Measurements from ENCODE around the gene DIAPH3. TPM values are rescaled to one million over a fixed set of nuclear protein-coding genes. Genes with fewer than 3 reads are reported as not detected.
A peak's percentile ranks its signal among the peaks of the same experiment; 100 is the strongest.

The DIAPH3 gene
- total and polyA plus RNA-seq, 9 donors, result 4.3 to 12.4 (median 7.9) TPM

- Histone ChIP-seq H3K4me3 (ENCODE audit: low read length) (no peak overlapping the region), H3K27me3 (ENCODE audit: control insufficient read depth, insufficient read depth, low read length) (no peaks in the 10 kb centered on the region), H3K27ac (ENCODE audit: low read length) (no peak overlapping the region), H3K36me3 (ENCODE audit: control insufficient read depth, insufficient read depth, low read length) (peaks cover 2% of the 10 kb centered on the region), H3K9me3 (replicated peaks; ENCODE audit: control insufficient read depth, low read depth, low read length) (no peaks in the 10 kb centered on the region), H3K4me1 (ENCODE audit: control insufficient read depth, insufficient read depth, low read length) (peaks cover 14% of the 10 kb centered on the region)
- DNase-seq, result no peak
- 100% methylated on average over 6 of the region's 7 CpGs for WGBS (ENCODE audit: insufficient coverage)
These were observed 500.0 kb downstream of the DIAPH3 start for GRCh38 chr13:59663707-59664106.

DNA sequence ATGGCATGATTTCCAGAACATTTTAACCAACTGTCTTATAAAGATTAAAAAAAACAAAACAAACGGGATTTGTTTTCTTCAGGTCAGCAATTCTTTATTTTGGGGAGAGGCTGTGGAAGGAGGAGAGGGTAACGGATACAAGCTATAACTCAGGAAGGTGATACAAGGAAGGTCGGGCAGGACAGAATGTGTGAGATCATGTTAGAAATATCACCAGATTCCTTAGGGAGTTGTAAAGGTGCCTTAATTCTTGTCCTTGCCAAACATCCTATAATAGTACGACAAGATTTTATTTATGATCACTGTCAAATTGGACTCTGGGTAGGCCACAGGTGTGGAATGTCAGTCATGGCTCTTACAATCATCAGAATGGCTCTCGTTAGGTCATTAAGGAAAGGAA lies 503.1 kb downstream of the DIAPH3 start:
- H3K4me1 ChIP-seq (ENCODE audit: control insufficient read depth, insufficient read depth, low read length), result peaks cover 18% of the 10 kb centered on the region
- no peaks in the 10 kb centered on the region for H3K9me3 ChIP-seq (replicated peaks; ENCODE audit: control insufficient read depth, low read depth, low read length)
- no peaks in the 10 kb centered on the region for H3K27me3 ChIP-seq (ENCODE audit: control insufficient read depth, insufficient read depth, low read length)
- H3K4me3 ChIP-seq (ENCODE audit: low read length), result no peak overlapping the region
- H3K27ac ChIP-seq (ENCODE audit: low read length), result peak overlapping the region; percentile 87
- DNase-seq, result no peak
- H3K36me3 ChIP-seq (ENCODE audit: control insufficient read depth, insufficient read depth, low read length), result peaks cover 2% of the 10 kb centered on the region
- 40% methylated on average over 1 of the region's 5 CpGs for WGBS (ENCODE audit: insufficient coverage)

DNA sequence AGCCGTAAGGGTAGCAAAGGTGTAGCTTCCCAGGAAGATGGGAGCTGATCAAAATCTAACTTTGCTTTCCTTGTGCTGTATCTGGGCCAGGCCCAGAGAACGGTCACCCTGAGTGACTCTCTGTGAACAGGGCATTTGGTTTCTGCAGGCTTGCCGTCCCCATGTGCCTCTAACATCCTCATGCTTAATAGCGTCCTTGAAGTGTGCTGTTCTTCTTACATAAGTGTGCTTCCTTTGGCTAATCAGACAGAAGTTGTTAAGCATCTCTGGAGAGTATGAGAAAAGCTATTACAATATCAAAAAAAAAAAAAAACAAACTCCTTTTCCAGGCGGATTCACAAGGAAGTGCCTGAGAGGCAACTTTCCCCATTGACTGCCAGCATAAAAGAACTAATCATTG lies 503.7 kb downstream of the DIAPH3 start:
- no peaks in the 10 kb centered on the region for H3K27me3 ChIP-seq (ENCODE audit: control insufficient read depth, insufficient read depth, low read length)
- H3K4me3 ChIP-seq (ENCODE audit: low read length), result no peak overlapping the region
- peaks cover 18% of the 10 kb centered on the region for H3K4me1 ChIP-seq (ENCODE audit: control insufficient read depth, insufficient read depth, low read length)
- H3K27ac ChIP-seq (ENCODE audit: low read length), result peak overlapping the region; percentile 87
- DNase-seq, result no peak
- 79% methylated on average over 2 of the region's 5 CpGs for WGBS (ENCODE audit: insufficient coverage)
- H3K36me3 ChIP-seq (ENCODE audit: control insufficient read depth, insufficient read depth, low read length), result peaks cover 2% of the 10 kb centered on the region
- H3K9me3 ChIP-seq (replicated peaks; ENCODE audit: control insufficient read depth, low read depth, low read length), result no peaks in the 10 kb centered on the region

GRCh38 chr13:59658738-59659330 lies 504.9 kb downstream of the DIAPH3 start:
- Histone ChIP-seq H3K27ac (ENCODE audit: low read length) (peak overlapping the region; percentile 87), H3K27me3 (ENCODE audit: control insufficient read depth, insufficient read depth, low read length) (no peaks in the 10 kb centered on the region), H3K9me3 (replicated peaks; ENCODE audit: control insufficient read depth, low read depth, low read length) (no peaks in the 10 kb centered on the region), H3K4me3 (ENCODE audit: low read length) (no peak overlapping the region), H3K4me1 (ENCODE audit: control insufficient read depth, insufficient read depth, low read length) (peaks cover 14% of the 10 kb centered on the region), H3K36me3 (ENCODE audit: control insufficient read depth, insufficient read depth, low read length) (peaks cover under 1% of the 10 kb centered on the region)
- peak; percentile 70 for DNase-seq
- 83% methylated on average over 4 of the region's 6 CpGs for WGBS (ENCODE audit: insufficient coverage)

DNA sequence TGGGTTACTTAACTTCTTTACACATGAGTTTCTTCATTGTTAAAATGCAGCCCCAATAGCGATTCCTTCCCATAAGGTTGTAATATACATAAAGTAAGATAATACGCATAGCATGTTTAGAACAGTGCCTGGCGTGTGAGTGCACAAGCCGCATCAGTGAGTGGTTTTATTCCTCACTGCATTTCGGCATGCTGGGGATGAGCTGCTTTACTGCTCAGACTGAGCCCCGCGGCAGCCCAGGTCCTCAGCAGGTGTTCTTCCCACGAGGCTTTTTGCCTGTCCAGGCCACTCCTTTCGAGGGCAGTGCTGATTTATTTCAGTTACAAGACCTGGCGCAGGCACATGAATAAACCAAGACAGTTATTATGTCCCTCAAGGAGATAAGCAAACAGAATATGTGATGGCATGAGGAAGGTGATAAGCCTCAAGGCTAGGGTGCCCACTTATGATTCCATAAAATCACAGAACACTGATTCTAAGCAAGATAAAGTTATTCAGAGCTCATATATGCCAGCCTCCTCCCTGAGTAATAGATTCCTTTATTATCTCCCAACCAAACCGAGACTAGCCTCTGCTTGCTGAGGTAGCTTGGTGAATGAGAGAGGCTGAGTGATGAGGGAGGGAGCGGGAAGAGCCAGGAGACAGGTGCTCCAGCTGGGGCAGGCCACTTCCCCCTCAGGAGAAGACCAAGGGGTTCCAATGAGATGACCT lies 505.5 kb downstream of the DIAPH3 start:
- WGBS (ENCODE audit: insufficient coverage), result 78% methylated on average over 10 of the region's 12 CpGs
- H3K27ac ChIP-seq (ENCODE audit: low read length), result peak overlapping the region; percentile 87
- no peak for DNase-seq

GRCh38 chr13:59653916-59654315 lies 509.8 kb downstream of the DIAPH3 start:
- H3K9me3 ChIP-seq (replicated peaks; ENCODE audit: control insufficient read depth, low read depth, low read length), result no peaks in the 10 kb centered on the region
- peaks cover 11% of the 10 kb centered on the region for H3K4me1 ChIP-seq (ENCODE audit: control insufficient read depth, insufficient read depth, low read length)
- WGBS (ENCODE audit: insufficient coverage), result 100% methylated on average over 1 of the region's 2 CpGs
- no peak overlapping the region for H3K4me3 ChIP-seq (ENCODE audit: low read length)
- H3K36me3 ChIP-seq (ENCODE audit: control insufficient read depth, insufficient read depth, low read length), result no peaks in the 10 kb centered on the region
- no peaks in the 10 kb centered on the region for H3K27me3 ChIP-seq (ENCODE audit: control insufficient read depth, insufficient read depth, low read length)
- no peak overlapping the region for H3K27ac ChIP-seq (ENCODE audit: low read length)
- no peak for DNase-seq

More for the DNA sequence above, 505.5 kb downstream of the DIAPH3 start:
- no peaks in the 10 kb centered on the region for H3K27me3 ChIP-seq (ENCODE audit: control insufficient read depth, insufficient read depth, low read length)
- H3K4me1 ChIP-seq (ENCODE audit: control insufficient read depth, insufficient read depth, low read length), result peaks cover 14% of the 10 kb centered on the region
- no peaks in the 10 kb centered on the region for H3K9me3 ChIP-seq (replicated peaks; ENCODE audit: control insufficient read depth, low read depth, low read length)
- no peaks in the 10 kb centered on the region for H3K36me3 ChIP-seq (ENCODE audit: control insufficient read depth, insufficient read depth, low read length)
- H3K4me3 ChIP-seq (ENCODE audit: low read length), result no peak overlapping the region

DNA sequence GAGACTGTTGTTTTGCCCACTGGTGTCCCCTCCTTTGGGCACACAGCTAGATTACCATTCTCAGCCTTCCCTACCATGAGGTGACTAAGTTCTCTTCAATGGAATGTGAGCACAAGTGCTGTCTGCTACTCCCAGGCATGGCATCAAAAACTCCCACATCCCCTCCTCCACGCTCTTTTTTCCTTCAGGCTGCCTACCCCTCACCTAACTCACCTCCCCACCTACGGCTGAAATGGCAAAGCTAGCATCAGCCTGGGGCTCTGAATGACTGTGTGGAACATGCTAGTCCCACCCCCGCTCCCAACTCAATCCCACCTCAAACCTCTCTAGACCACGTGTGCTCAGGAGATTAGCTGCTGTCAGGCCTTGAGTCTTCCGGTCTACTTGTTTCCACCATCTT lies 512.2 kb downstream of the DIAPH3 start:
- WGBS (ENCODE audit: insufficient coverage), result 83% methylated on average over 4 of the region's 5 CpGs
- Histone ChIP-seq H3K4me3 (ENCODE audit: low read length) (no peak overlapping the region), H3K27ac (ENCODE audit: low read length) (no peak overlapping the region), H3K4me1 (ENCODE audit: control insufficient read depth, insufficient read depth, low read length) (no peaks in the 10 kb centered on the region), H3K27me3 (ENCODE audit: control insufficient read depth, insufficient read depth, low read length) (no peaks in the 10 kb centered on the region), H3K9me3 (replicated peaks; ENCODE audit: control insufficient read depth, low read depth, low read length) (no peaks in the 10 kb centered on the region), H3K36me3 (ENCODE audit: control insufficient read depth, insufficient read depth, low read length) (no peaks in the 10 kb centered on the region)
- no peak for DNase-seq

GRCh38 chr13:59643906-59644626 lies 519.7 kb downstream of the DIAPH3 start:
- no peak for DNase-seq
- H3K4me1 ChIP-seq (ENCODE audit: control insufficient read depth, insufficient read depth, low read length), result no peaks in the 10 kb centered on the region
- no CpG with 5 or more reads among the region's 3 CpGs for WGBS (ENCODE audit: insufficient coverage)
- no peaks in the 10 kb centered on the region for H3K9me3 ChIP-seq (replicated peaks; ENCODE audit: control insufficient read depth, low read depth, low read length)
- no peak overlapping the region for H3K4me3 ChIP-seq (ENCODE audit: low read length)
- H3K36me3 ChIP-seq (ENCODE audit: control insufficient read depth, insufficient read depth, low read length), result no peaks in the 10 kb centered on the region
- H3K27me3 ChIP-seq (ENCODE audit: control insufficient read depth, insufficient read depth, low read length), result no peaks in the 10 kb centered on the region
- H3K27ac ChIP-seq (ENCODE audit: low read length), result no peak overlapping the region

DNA sequence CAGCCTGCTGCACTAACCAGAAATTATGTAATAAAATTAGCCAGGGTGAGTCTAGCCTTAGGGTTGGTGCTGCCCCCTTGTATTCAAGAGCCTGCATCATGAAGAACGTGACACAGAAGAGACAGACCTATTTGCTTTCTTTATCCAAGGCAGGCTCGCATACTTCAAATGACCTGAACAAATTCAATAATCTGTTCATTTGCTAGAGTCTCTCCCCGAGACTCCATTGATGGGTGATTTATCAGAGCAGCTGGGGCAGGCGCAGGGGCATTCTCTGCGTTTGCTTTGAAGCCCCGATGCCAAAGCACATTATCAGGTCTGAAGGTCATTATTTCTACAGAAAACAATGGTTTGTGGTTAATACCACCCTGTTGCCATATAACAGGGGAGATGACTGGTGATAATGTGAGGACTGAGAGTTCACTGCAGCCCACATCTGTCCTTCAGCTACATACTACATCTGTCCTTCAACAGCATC lies 520.3 kb downstream of the DIAPH3 start:
- Histone ChIP-seq H3K27me3 (ENCODE audit: control insufficient read depth, insufficient read depth, low read length) (no peaks in the 10 kb centered on the region), H3K4me3 (ENCODE audit: low read length) (no peak overlapping the region), H3K27ac (ENCODE audit: low read length) (no peak overlapping the region), H3K4me1 (ENCODE audit: control insufficient read depth, insufficient read depth, low read length) (peaks cover 6% of the 10 kb centered on the region), H3K9me3 (replicated peaks; ENCODE audit: control insufficient read depth, low read depth, low read length) (no peaks in the 10 kb centered on the region), H3K36me3 (ENCODE audit: control insufficient read depth, insufficient read depth, low read length) (no peaks in the 10 kb centered on the region)
- 72% methylated on average over 3 of the region's 6 CpGs for WGBS (ENCODE audit: insufficient coverage)
- DNase-seq, result no peak

- WGBS (ENCODE audit: insufficient coverage), result 64% methylated on average over 1 of the region's 1 CpG
- H3K4me1 ChIP-seq (ENCODE audit: control insufficient read depth, insufficient read depth, low read length), result peaks cover 8% of the 10 kb centered on the region
- H3K27me3 ChIP-seq (ENCODE audit: control insufficient read depth, insufficient read depth, low read length), result no peaks in the 10 kb centered on the region
- H3K9me3 ChIP-seq (replicated peaks; ENCODE audit: control insufficient read depth, low read depth, low read length), result no peaks in the 10 kb centered on the region
- no peak overlapping the region for H3K4me3 ChIP-seq (ENCODE audit: low read length)
- no peak for DNase-seq
- H3K36me3 ChIP-seq (ENCODE audit: control insufficient read depth, insufficient read depth, low read length), result no peaks in the 10 kb centered on the region
- no peak overlapping the region for H3K27ac ChIP-seq (ENCODE audit: low read length)
These were observed 521.9 kb downstream of the DIAPH3 start for GRCh38 chr13:59641817-59642216.
